ENCODE measurements around the gene NOX5.

NOX5 gene

GRCh38 chr15:68990992-68991500 is 23.4 kb upstream of the NOX5 start:
- Histone ChIP-seq H3K4me3 (ENCODE audit: low read depth, low read length) (no peak overlapping the region), H3K27me3 (ENCODE audit: control insufficient read depth, insufficient read depth, low read length) (no peaks in the 10 kb centered on the region; the same call in 1 of the 2 replicates), H3K9ac (ENCODE audit: low read depth, low read length) (no peak overlapping the region), H3K4me1 (ENCODE audit: control insufficient read depth, insufficient read depth, low read length) (peaks cover 11% of the 10 kb centered on the region), H3K9me3 (ENCODE audit: control insufficient read depth, insufficient read depth, low read length) (no peaks in the 10 kb centered on the region), H3K36me3 (ENCODE audit: control insufficient read depth, insufficient read depth, low read length) (no peaks in the 10 kb centered on the region), H3K27ac (ENCODE audit: low read depth, low read length) (no peak overlapping the region)

DNA sequence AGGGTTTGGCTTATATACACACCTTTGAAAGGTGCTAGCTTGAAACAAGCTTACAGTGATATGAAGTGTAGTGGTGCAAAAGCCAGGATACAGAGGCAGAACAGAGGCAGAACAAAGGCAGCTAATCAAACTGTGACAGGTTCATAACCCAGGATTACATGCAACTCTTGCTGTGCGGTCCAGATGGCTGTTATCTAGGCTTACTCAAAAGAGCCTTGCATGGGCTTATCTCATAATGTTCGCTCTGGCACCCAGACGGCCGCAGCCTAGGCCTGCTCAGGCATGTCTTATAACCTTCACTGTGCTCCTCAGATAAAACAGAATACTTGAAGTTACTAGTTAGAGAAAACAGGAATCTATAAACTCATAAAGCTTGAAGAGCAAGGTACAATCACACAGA is 22.8 kb upstream of the NOX5 start:
- H3K4me1 ChIP-seq (ENCODE audit: control insufficient read depth, insufficient read depth, low read length), result peaks cover 11% of the 10 kb centered on the region
- H3K9me3 ChIP-seq (ENCODE audit: control insufficient read depth, insufficient read depth, low read length), result no peaks in the 10 kb centered on the region
- no peak overlapping the region for H3K27ac ChIP-seq (ENCODE audit: low read depth, low read length)
- H3K9ac ChIP-seq (ENCODE audit: low read depth, low read length), result no peak overlapping the region
- H3K27me3 ChIP-seq (ENCODE audit: control insufficient read depth, insufficient read depth, low read length), result no peaks in the 10 kb centered on the region; the same call in 1 of the 2 replicates
- no peak overlapping the region for H3K4me3 ChIP-seq (ENCODE audit: low read depth, low read length)
- no peaks in the 10 kb centered on the region for H3K36me3 ChIP-seq (ENCODE audit: control insufficient read depth, insufficient read depth, low read length)

DNA sequence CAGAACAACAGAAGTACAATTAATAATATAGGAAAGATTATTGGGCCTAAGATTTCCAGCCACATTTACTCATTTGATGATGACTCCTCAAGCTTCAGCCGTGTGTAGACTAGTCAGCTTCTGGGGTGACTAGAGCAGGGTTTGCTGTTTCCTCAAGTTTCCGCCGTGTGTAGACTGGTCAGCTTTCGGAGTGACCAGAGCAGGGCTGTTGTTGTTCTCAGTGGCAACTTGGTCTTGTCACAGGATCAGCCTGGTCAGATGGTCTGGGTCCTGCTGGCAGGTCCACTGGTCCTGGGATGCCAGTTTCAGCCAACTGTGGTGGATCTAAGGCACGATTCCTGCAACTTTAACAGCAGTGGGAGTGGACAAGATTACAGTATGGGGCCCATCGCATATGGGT is 21.8 kb upstream of the NOX5 start:
- no peaks in the 10 kb centered on the region for H3K9me3 ChIP-seq (ENCODE audit: control insufficient read depth, insufficient read depth, low read length)
- no peak overlapping the region for H3K4me3 ChIP-seq (ENCODE audit: low read depth, low read length)
- H3K27me3 ChIP-seq (ENCODE audit: control insufficient read depth, insufficient read depth, low read length), result no peaks in the 10 kb centered on the region
- H3K27ac ChIP-seq (ENCODE audit: low read depth, low read length), result no peak overlapping the region
- H3K4me1 ChIP-seq (ENCODE audit: control insufficient read depth, insufficient read depth, low read length), result peaks cover 11% of the 10 kb centered on the region
- no peak overlapping the region for H3K9ac ChIP-seq (ENCODE audit: low read depth, low read length)
- H3K36me3 ChIP-seq (ENCODE audit: control insufficient read depth, insufficient read depth, low read length), result no peaks in the 10 kb centered on the region

- no peak overlapping the region for H3K27ac ChIP-seq (ENCODE audit: low read depth, low read length)
- H3K36me3 ChIP-seq (ENCODE audit: control insufficient read depth, insufficient read depth, low read length), result no peaks in the 10 kb centered on the region
- H3K4me1 ChIP-seq (ENCODE audit: control insufficient read depth, insufficient read depth, low read length), result peaks cover 15% of the 10 kb centered on the region
- H3K9me3 ChIP-seq (ENCODE audit: control insufficient read depth, insufficient read depth, low read length), result no peaks in the 10 kb centered on the region
- H3K4me3 ChIP-seq (ENCODE audit: low read depth, low read length), result no peak overlapping the region
- H3K9ac ChIP-seq (ENCODE audit: low read depth, low read length), result no peak overlapping the region
- no peaks in the 10 kb centered on the region for H3K27me3 ChIP-seq (ENCODE audit: control insufficient read depth, insufficient read depth, low read length)
These were observed 21.2 kb upstream of the NOX5 start for GRCh38 chr15:68993276-68993675.

DNA sequence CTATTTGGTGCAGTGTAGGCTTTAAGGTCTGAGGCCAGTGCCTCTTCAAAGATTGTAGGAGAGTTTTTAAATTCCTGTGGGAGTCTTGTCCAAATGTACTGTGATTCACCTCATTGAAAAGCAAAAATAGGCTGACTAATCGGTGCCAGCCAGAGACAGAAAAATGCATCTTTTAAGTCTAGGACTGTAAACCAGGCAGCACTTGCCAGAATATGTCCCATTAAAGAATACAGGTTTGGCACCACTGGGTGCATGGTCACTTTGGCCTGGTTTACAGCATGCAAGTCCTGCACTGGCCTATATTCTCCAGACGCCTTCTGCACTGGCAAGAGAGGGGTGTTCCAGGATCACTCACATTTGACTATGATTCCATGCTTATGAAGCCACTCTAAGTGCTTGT is 20.3 kb upstream of the NOX5 start:
- no peak overlapping the region for H3K4me3 ChIP-seq (ENCODE audit: low read depth, low read length)
- H3K4me1 ChIP-seq (ENCODE audit: control insufficient read depth, insufficient read depth, low read length), result peaks cover 23% of the 10 kb centered on the region
- no peaks in the 10 kb centered on the region for H3K36me3 ChIP-seq (ENCODE audit: control insufficient read depth, insufficient read depth, low read length)
- no peaks in the 10 kb centered on the region for H3K9me3 ChIP-seq (ENCODE audit: control insufficient read depth, insufficient read depth, low read length)
- no peaks in the 10 kb centered on the region for H3K27me3 ChIP-seq (ENCODE audit: control insufficient read depth, insufficient read depth, low read length)
- no peak overlapping the region for H3K27ac ChIP-seq (ENCODE audit: low read depth, low read length)
- no peak overlapping the region for H3K9ac ChIP-seq (ENCODE audit: low read depth, low read length)

DNA sequence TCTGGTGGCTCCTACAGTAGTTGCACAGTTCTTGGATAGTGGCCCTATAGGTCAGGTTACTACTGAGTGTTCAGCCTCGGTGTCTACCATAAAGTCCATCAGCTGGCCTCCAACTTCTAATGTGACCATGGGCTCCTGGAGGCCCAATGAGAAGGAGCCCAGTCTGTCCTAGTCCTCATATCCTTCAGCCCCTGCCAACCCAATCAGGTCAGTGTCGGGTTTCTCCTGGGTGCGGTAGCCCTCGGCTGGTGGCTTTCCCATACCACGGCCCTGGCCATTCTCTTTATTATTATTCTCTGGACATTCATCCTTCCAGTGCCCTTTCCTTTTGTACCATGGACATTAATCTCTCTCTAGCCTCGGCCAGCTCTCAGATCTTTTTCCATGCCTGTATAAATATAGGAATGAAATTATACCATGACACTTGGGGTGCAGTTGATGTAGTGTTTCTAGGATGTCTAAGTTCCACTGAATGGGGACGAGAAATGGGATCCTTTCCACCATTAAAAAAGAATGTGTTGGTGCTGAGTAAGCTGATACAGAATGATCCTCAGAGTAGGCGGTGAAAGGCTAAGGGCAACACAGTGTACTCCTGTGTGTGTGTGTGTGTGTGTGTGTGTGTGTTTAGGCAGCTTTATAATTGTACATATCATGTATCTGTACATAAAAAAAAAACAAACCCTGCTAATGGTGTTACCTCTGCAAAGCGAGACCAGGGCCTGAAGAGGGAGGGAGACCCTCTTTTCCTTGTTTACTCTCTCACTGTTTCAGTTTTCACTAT is 19.3 kb upstream of the NOX5 start:
- Histone ChIP-seq H3K9ac (ENCODE audit: low read depth, low read length) (no peak overlapping the region), H3K27ac (ENCODE audit: low read depth, low read length) (no peak overlapping the region), H3K4me1 (ENCODE audit: control insufficient read depth, insufficient read depth, low read length) (peaks cover 25% of the 10 kb centered on the region), H3K9me3 (ENCODE audit: control insufficient read depth, insufficient read depth, low read length) (no peaks in the 10 kb centered on the region), H3K36me3 (ENCODE audit: control insufficient read depth, insufficient read depth, low read length) (no peaks in the 10 kb centered on the region), H3K4me3 (ENCODE audit: low read depth, low read length) (no peak overlapping the region), H3K27me3 (ENCODE audit: control insufficient read depth, insufficient read depth, low read length) (no peaks in the 10 kb centered on the region)

DNA sequence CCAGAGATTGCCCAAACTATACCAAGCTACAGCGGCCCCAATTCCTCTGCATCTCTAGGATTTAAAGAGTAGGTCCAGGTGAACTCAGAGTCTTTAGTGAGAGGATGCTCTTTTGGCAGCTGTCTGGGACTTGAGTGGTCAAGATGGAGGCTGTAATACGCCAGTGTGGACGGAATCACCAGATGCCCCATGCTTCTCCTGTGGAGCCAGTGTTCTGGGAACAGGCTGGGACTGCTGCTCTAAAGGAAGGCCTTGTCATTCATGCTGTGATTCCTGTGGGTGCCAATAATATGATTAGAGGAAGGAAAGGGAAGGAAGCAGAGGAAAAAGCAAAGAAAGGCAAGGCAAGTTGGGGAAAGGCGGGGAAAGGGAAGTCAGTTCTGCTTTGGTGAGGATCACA is 17.4 kb upstream of the NOX5 start:
- H3K4me3 ChIP-seq (ENCODE audit: low read depth, low read length), result no peak overlapping the region
- no peaks in the 10 kb centered on the region for H3K9me3 ChIP-seq (ENCODE audit: control insufficient read depth, insufficient read depth, low read length)
- H3K4me1 ChIP-seq (ENCODE audit: control insufficient read depth, insufficient read depth, low read length), result peaks cover 29% of the 10 kb centered on the region
- H3K27me3 ChIP-seq (ENCODE audit: control insufficient read depth, insufficient read depth, low read length), result no peaks in the 10 kb centered on the region
- H3K27ac ChIP-seq (ENCODE audit: low read depth, low read length), result no peak overlapping the region
- H3K9ac ChIP-seq (ENCODE audit: low read depth, low read length), result no peak overlapping the region
- no peaks in the 10 kb centered on the region for H3K36me3 ChIP-seq (ENCODE audit: control insufficient read depth, insufficient read depth, low read length)

- Histone ChIP-seq H3K9me3 (ENCODE audit: control insufficient read depth, insufficient read depth, low read length) (no peaks in the 10 kb centered on the region), H3K27me3 (ENCODE audit: control insufficient read depth, insufficient read depth, low read length) (no peaks in the 10 kb centered on the region), H3K9ac (ENCODE audit: low read depth, low read length) (no peak overlapping the region), H3K4me1 (ENCODE audit: control insufficient read depth, insufficient read depth, low read length) (peaks cover 29% of the 10 kb centered on the region), H3K4me3 (ENCODE audit: low read depth, low read length) (no peak overlapping the region), H3K36me3 (ENCODE audit: control insufficient read depth, insufficient read depth, low read length) (no peaks in the 10 kb centered on the region), H3K27ac (ENCODE audit: low read depth, low read length) (no peak overlapping the region)
These were observed 16.3 kb upstream of the NOX5 start for GRCh38 chr15:68997930-68998777.

DNA sequence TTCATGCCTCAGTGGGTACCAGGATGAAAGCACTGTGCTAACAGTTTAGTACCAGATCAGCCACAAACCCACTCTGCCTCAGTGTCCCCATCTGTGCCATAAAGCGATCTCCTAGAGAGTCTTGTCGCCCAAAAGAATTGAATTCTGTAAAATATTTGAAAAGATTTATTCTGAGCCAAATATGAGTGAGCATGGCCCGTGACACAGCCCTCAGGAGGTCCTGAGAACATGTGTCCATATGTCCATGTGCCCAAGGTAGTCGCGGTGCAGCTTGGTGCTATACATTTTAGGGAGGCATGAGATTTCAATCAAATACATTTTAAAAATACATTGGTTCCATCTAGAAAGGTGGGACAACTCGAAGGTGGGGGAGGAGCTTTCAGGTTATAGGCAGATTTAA is 15.4 kb upstream of the NOX5 start:
- Histone ChIP-seq H3K4me3 (ENCODE audit: low read depth, low read length) (no peak overlapping the region), H3K36me3 (ENCODE audit: control insufficient read depth, insufficient read depth, low read length) (no peaks in the 10 kb centered on the region), H3K27ac (ENCODE audit: low read depth, low read length) (no peak overlapping the region), H3K27me3 (ENCODE audit: control insufficient read depth, insufficient read depth, low read length) (no peaks in the 10 kb centered on the region), H3K9me3 (ENCODE audit: control insufficient read depth, insufficient read depth, low read length) (no peaks in the 10 kb centered on the region), H3K9ac (ENCODE audit: low read depth, low read length) (no peak overlapping the region), H3K4me1 (ENCODE audit: control insufficient read depth, insufficient read depth, low read length) (peaks cover 29% of the 10 kb centered on the region)

DNA sequence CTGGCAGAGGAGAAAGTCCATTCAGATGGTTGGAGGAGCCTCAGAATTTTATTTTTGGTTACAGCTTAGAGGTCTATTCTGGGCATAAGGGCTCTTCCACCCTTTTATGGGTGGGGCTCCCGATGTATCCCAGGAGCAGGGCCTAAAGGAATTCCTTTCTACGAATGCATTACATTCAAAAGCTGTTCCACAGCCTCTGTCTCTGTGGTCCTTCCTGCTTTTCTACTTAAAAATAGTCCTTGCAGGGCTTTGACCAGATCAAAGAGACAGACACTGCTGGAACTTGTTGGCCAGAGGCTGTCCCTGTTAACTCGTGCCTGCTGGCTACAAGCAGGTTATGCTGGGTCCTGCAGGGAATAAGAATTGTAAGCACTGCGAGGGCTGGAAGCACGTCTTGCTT is 14.4 kb upstream of the NOX5 start:
- H3K9me3 ChIP-seq (ENCODE audit: control insufficient read depth, insufficient read depth, low read length), result no peaks in the 10 kb centered on the region
- no peaks in the 10 kb centered on the region for H3K36me3 ChIP-seq (ENCODE audit: control insufficient read depth, insufficient read depth, low read length)
- H3K27ac ChIP-seq (ENCODE audit: low read depth, low read length), result no peak overlapping the region
- H3K27me3 ChIP-seq (ENCODE audit: control insufficient read depth, insufficient read depth, low read length), result no peaks in the 10 kb centered on the region
- no peak overlapping the region for H3K9ac ChIP-seq (ENCODE audit: low read depth, low read length)
- peaks cover 29% of the 10 kb centered on the region for H3K4me1 ChIP-seq (ENCODE audit: control insufficient read depth, insufficient read depth, low read length)
- no peak overlapping the region for H3K4me3 ChIP-seq (ENCODE audit: low read depth, low read length)
